Neural cell (in vitro differentiated cells): Measurements from ENCODE around the gene FADS3. TPM values are rescaled to one million over a fixed set of nuclear protein-coding genes. Genes with fewer than 3 reads are reported as not detected.

ENCODE experiments used
- H2AFZ ChIP-seq: fragments of 200-600, 300-800 bp; sonication (generic), shearing (Covaris generic); 2 replicates; pipeline ENCODE4 v1.6.0; 2014; ENCODE audit warnings: low read depth, mild to moderate bottlenecking, antibody characterized with exemption, low read length, moderate library complexity
- H3F3A ChIP-seq: fragments of 200-600 bp; shearing (Covaris generic); 2 replicates; pipeline ENCODE4 v1.6.1; 2016; ENCODE audit warnings: mild to moderate bottlenecking, moderate library complexity, mixed read lengths, antibody characterized with exemption, low read length; ENCODE audit not compliant: insufficient read depth, poor library complexity, severe bottlenecking
- H3K27ac ChIP-seq: fragments of 200-600, 300-800 bp; sonication (generic), shearing (Covaris generic); 2 replicates; pipeline ENCODE4 v1.5.1; 2014; ENCODE audit warnings: mild to moderate bottlenecking, low read length, moderate library complexity
- H3K27me3 ChIP-seq: fragments of 300-800, 200-600 bp; sonication (generic), shearing (Covaris generic); 2 replicates; pipeline ENCODE4 v1.6.0; 2014; ENCODE audit warnings: mild to moderate bottlenecking, low read depth, low read length, moderate library complexity; ENCODE audit not compliant: insufficient read depth
- H3K36me3 ChIP-seq: fragments of 300-800, 200-600 bp; sonication (generic), shearing (Covaris generic); 2 replicates; pipeline ENCODE4 v1.5.1; 2014; ENCODE audit warnings: mild to moderate bottlenecking, antibody characterized with exemption, low read length, moderate library complexity; ENCODE audit not compliant: insufficient read depth
- H3K4me2 ChIP-seq: fragments of 300-800, 200-600 bp; sonication (generic), shearing (Covaris generic); 2 replicates; pipeline ENCODE4 v1.6.0; 2014; ENCODE audit warnings: mild to moderate bottlenecking, low read length
- H3K4me3 ChIP-seq: fragments of 300-800, 200-600 bp; sonication (generic), shearing (Covaris generic); 2 replicates; pipeline ENCODE4 v1.5.1; 2014; ENCODE audit warnings: mild to moderate bottlenecking, low read length, moderate library complexity
- H3K79me2 ChIP-seq: fragments of 200-600 bp; shearing (Covaris generic); replicated peaks from 2 replicates; pipeline ENCODE4 v1.6.0; 2014; ENCODE audit warnings: mild to moderate bottlenecking, low read length, moderate library complexity; ENCODE audit not compliant: insufficient read depth
- H3K9ac ChIP-seq: fragments of 300-800, 200-600 bp; sonication (generic), shearing (Covaris generic); 2 replicates; pipeline ENCODE4 v1.6.1; 2016; ENCODE audit warnings: mild to moderate bottlenecking, low read length, mixed read lengths
- H3K9me2 ChIP-seq: fragments of 200-600 bp; shearing (Covaris generic); 2 replicates; pipeline ENCODE4 v1.6.1; 2016; ENCODE audit warnings: mild to moderate bottlenecking, low read length, mixed read lengths; ENCODE audit not compliant: insufficient read depth
- H3K9me3 ChIP-seq: fragments of 200-600, 300-800 bp; sonication (generic), shearing (Covaris generic); 2 replicates; pipeline ENCODE4 v1.6.1; 2016; ENCODE audit warnings: mild to moderate bottlenecking, mixed run types, low read length, moderate library complexity, mixed read lengths
- H4K20me1 ChIP-seq: fragments of 200-600 bp; shearing (Covaris generic); 2 replicates; pipeline ENCODE4 v1.6.1; 2016; ENCODE audit warnings: mild to moderate bottlenecking, mixed run types; ENCODE audit not compliant: insufficient read depth
- EP300 ChIP-seq: fragments of 450-650 bp; conservative IDR thresholded peaks from 2 replicates; pipeline ENCODE4 v1.6.1; 2014; ENCODE audit warnings: antibody characterized with exemption, mild to moderate bottlenecking, moderate library complexity; ENCODE audit not compliant: poor library complexity, severe bottlenecking
- EZH2 ChIP-seq: fragments of 200-600, 300-800 bp; shearing (Covaris generic), sonication (generic); IDR thresholded peaks from 2 replicates; pipeline ENCODE4 v1.6.1; 2014; ENCODE audit warnings: antibody characterized with exemption, low read length, borderline replicate concordance, mild to moderate bottlenecking; ENCODE audit not compliant: insufficient read depth, poor library complexity, severe bottlenecking
- POLR2AphosphoS5 ChIP-seq: IDR thresholded peaks from 2 replicates; pipeline ENCODE4 v1.6.1; 2012
- RAD21 ChIP-seq: fragments of 450-650 bp; conservative IDR thresholded peaks from 2 replicates; pipeline ENCODE4 v1.6.1; 2014; ENCODE audit warnings: antibody characterized with exemption, mild to moderate bottlenecking, moderate library complexity
- SMC3 ChIP-seq: fragments of 450-650 bp; conservative IDR thresholded peaks from 2 replicates; pipeline ENCODE4 v1.6.1; 2014; ENCODE audit warnings: antibody characterized with exemption, mild to moderate bottlenecking, moderate library complexity; ENCODE audit not compliant: poor library complexity
- TAF1 ChIP-seq: IDR thresholded peaks from 2 replicates; pipeline ENCODE4 v1.6.1; 2012; ENCODE audit warnings: low read depth
- polyA plus RNA-seq: library from polyadenylated mRNA; depleted of rRNA; stranded (reverse); fragments of >200 nt; gene quantifications from 2 replicates; pipeline ENCODE4 v1.2.3, GENCODE V29; 2014
- TF ChIP-seq, protein P1 (sequence below): fragments of 450-650 bp; IDR thresholded peaks from 2 replicates; pipeline ENCODE4 v1.5.1; 2014; ENCODE audit warnings: antibody characterized with exemption, mild to moderate bottlenecking, moderate library complexity; ENCODE audit not compliant: poor library complexity, severe bottlenecking

Gene FADS3
- polyA plus RNA-seq, 1 donor from 2014 or later: 35.4 TPM

DNA sequence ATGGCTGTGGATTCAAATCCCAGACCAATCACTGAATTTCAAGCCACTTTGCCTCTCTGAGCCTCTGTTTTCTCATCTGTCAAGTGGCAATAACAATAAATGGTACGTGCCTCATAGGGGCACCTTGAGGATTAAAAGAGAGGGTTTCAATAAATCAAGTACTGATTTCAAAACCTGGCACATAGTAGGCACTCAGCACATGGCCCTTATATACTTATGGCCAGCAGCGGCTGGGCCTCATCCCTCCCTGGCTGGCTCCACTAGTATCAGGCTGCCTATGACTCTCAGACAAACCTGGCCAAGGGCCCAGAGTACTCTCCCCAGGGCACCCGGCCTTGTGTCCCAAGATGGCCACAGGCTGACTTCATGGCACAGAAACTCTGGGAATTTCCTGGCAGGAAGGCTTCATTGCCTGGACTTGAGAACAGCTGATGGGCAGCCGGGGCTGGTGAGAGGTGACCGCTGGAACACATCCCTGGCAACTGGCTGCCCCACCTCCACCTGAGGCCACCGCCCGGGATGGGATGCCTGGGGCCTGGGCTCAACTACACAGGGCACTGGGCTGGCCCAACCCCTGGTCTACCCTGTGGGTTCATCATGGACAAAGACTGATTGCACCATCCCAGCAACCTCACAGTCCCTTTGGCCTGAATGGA lies 3.4 kb downstream of the FADS3 start:
- Histone ChIP-seq H3K79me2 (no peaks in the 10 kb centered on the region), H3F3A (no peaks in the 10 kb centered on the region), H2AFZ (no peak overlapping the region), H3K9ac (no peak overlapping the region), H4K20me1 (no peaks in the 10 kb centered on the region), H3K4me3 (no peak overlapping the region), H3K9me3 (no peaks in the 10 kb centered on the region), H3K27ac (no peak overlapping the region), H3K27me3 (peaks cover 10% of the 10 kb centered on the region), H3K9me2 (no peaks in the 10 kb centered on the region), H3K4me2 (no peak overlapping the region), H3K36me3 (no peaks in the 10 kb centered on the region)
- TF ChIP-seq SMC3: no peak
- no peak for TF ChIP-seq EZH2
- TF ChIP-seq EP300: no peak
- TF ChIP-seq POLR2AphosphoS5: no peak
- TF ChIP-seq, protein P1, sequence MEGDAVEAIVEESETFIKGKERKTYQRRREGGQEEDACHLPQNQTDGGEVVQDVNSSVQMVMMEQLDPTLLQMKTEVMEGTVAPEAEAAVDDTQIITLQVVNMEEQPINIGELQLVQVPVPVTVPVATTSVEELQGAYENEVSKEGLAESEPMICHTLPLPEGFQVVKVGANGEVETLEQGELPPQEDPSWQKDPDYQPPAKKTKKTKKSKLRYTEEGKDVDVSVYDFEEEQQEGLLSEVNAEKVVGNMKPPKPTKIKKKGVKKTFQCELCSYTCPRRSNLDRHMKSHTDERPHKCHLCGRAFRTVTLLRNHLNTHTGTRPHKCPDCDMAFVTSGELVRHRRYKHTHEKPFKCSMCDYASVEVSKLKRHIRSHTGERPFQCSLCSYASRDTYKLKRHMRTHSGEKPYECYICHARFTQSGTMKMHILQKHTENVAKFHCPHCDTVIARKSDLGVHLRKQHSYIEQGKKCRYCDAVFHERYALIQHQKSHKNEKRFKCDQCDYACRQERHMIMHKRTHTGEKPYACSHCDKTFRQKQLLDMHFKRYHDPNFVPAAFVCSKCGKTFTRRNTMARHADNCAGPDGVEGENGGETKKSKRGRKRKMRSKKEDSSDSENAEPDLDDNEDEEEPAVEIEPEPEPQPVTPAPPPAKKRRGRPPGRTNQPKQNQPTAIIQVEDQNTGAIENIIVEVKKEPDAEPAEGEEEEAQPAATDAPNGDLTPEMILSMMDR: no peak

DNA sequence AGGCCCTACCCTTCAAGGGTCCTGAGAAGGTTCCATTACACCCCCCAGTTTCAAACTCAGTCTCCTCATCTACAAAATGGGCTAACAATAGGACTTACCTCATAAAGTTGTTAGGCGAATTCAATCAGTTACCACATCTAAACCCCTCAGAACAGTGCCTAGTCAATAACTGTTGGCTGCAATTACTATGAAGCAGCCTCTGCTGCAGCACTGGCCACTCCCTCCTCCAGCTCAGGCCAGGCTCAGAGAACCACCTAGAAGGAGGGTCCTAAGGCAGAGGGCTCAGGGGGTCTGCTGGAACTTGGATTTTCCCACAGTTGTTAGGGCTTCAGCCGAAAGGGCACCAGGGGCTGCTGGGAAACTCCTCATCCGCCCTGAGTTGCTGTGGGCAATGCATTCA lies 4.7 kb downstream of the FADS3 start:
- Histone ChIP-seq H3K9me2 (no peaks in the 10 kb centered on the region), H3F3A (no peaks in the 10 kb centered on the region), H3K79me2 (no peaks in the 10 kb centered on the region)

More for the DNA sequence above, 4.7 kb downstream of the FADS3 start:
- no peak overlapping the region for H3K4me3 ChIP-seq
- H3K27me3 ChIP-seq: peaks cover 5% of the 10 kb centered on the region
- no peaks in the 10 kb centered on the region for H3K9me3 ChIP-seq
- no peak overlapping the region for H3K4me2 ChIP-seq
- H3K27ac ChIP-seq: no peak overlapping the region
- no peaks in the 10 kb centered on the region for H4K20me1 ChIP-seq
- no peak overlapping the region for H3K9ac ChIP-seq
- no peak overlapping the region for H2AFZ ChIP-seq
- no peaks in the 10 kb centered on the region for H3K36me3 ChIP-seq
- TF ChIP-seq TAF1: no peak
- TF ChIP-seq, protein P1: no peak
- no peak for TF ChIP-seq RAD21
- TF ChIP-seq EP300: no peak
- TF ChIP-seq SMC3: no peak
- no peak for TF ChIP-seq POLR2AphosphoS5
- no peak for TF ChIP-seq EZH2
